AG10803 (cell line): ENCODE data around the gene ADCY1.

ENCODE experiments used
- DNase-seq: peaks from one replicate; pipeline ENCODE4 v3.0.0; 2010; ENCODE audit warnings: low read depth
- H3K4me3 ChIP-seq: 2 replicates; pipeline ENCODE4 v1.5.1; 2011; ENCODE audit warnings: mild to moderate bottlenecking, low read length, control low read depth
- CTCF ChIP-seq: conservative IDR thresholded peaks from 2 replicates; pipeline ENCODE4 v1.5.1; 2011; ENCODE audit warnings: mild to moderate bottlenecking, low read length, control low read depth, inconsistent platforms

Gene ADCY1

GRCh38 chr7:45624392-45624760 is 50.2 kb downstream of the ADCY1 start:
- TF ChIP-seq CTCF: no peak
- H3K4me3 ChIP-seq: no peak overlapping the region

GRCh38 chr7:45625067-45625466 is 50.9 kb downstream of the ADCY1 start:
- no peak for TF ChIP-seq CTCF
- DNase-seq: peak; percentile 35

More at GRCh38 chr7:45624392-45624760, 50.2 kb downstream of the ADCY1 start:
- DNase-seq: no peak

GRCh38 chr7:45625714-45626440 is 51.7 kb downstream of the ADCY1 start:
- peak; percentile 12 for DNase-seq
- no peak overlapping the region for H3K4me3 ChIP-seq
- no peak for TF ChIP-seq CTCF

More at GRCh38 chr7:45625067-45625466, 50.9 kb downstream of the ADCY1 start:
- H3K4me3 ChIP-seq: no peak overlapping the region

GRCh38 chr7:45626441-45627430 is 52.6 kb downstream of the ADCY1 start:
- DNase-seq: no peak
- H3K4me3 ChIP-seq: no peak overlapping the region
- no peak for TF ChIP-seq CTCF

GRCh38 chr7:45627691-45628456 is 53.7 kb downstream of the ADCY1 start:
- TF ChIP-seq CTCF: no peak
- DNase-seq: no peak
- H3K4me3 ChIP-seq: no peak overlapping the region

- no peak for DNase-seq
- no peak for TF ChIP-seq CTCF
- no peak overlapping the region for H3K4me3 ChIP-seq
Observed at GRCh38 chr7:45631569-45631968, 57.4 kb downstream of the ADCY1 start.
